Measurements from ENCODE around the gene SDC4. TPM values are rescaled to one million over a fixed set of nuclear protein-coding genes. Genes with fewer than 3 reads are reported as not detected.

SDC4 gene
- total RNA-seq, 1 experiment from 2014 or later, result 24.7 TPM

DNA sequence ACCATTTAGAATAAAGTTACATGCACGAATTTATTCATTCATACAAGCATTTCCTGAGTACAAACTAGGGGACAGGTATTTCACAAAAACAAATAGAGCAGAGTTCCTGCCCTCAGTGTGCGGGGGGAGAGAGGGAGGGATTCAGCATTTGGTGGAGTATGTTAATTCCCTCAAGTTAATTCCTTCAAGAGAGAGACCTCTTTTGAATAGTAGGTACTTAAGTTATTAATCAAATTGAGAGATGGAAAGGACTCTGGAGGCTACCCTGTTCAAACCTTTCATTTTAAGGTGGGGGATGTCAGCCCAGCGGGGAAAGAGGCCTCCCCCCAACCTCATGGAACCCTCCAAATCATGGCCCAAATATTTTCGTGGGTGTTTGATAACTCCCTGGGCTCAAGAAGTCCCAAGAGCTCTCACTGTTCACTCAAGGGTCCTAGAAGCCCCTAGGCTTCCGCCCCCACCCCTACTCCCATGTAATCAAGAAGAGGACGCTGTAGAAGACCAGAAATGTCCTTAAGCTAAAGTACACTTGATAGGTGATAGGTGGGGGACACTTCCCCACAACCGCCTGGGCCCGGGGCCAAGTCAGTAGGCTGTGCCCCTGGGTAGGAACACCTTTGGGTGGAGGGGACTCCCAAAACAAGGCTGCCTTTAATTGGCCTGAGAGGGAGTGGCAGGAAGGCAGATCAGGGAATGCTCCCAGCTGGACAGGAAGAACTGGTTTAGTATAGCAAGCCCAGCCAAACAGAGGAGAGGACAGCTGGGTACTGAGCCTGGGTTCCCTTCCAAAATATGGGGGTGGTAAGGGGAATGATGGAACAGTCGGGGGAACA lies 2.9 kb downstream of the SDC4 start:
- no peak for DNase-seq (ENCODE audit: low spot score)
- in situ Hi-C loops (cut with HindIII; ENCODE audit: low sequenced_read_pairs), result no loop called here

DNA sequence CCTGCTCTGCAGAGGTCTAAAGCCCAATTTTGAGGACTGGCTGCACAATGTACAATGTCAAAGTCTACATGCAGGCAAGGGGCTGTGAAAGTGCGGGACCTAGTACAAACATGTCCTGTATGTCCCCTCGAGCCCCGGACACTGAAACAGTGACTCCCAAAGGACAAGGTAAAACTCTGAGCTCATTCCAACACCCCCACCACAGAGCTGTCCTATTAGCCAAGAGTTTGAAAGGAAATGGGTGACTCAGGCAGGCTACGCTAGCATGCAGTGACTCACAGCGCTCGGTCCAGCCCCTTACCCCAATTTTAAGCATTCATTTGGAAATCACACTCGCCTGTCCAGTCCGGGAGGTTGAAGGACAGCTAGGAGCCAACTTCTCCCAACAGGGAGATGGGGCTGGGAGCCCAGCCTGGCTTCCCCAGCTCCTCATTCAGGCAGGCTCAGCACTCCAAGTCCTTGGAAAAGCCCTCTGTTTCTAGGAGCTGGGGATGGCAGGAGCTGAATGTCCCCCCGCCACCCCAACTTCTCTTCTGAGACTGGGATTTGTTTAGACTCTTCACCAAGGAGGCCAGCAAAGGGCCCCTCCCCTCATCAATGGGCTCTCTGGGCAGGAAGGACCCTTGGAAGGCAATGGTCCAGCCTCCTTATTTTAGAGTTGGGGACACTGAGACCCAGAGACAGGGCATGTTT lies 3.9 kb downstream of the SDC4 start:
- DNase-seq (ENCODE audit: low spot score), result no peak
- in situ Hi-C loops (cut with HindIII; ENCODE audit: low sequenced_read_pairs), result no loop called here

DNA sequence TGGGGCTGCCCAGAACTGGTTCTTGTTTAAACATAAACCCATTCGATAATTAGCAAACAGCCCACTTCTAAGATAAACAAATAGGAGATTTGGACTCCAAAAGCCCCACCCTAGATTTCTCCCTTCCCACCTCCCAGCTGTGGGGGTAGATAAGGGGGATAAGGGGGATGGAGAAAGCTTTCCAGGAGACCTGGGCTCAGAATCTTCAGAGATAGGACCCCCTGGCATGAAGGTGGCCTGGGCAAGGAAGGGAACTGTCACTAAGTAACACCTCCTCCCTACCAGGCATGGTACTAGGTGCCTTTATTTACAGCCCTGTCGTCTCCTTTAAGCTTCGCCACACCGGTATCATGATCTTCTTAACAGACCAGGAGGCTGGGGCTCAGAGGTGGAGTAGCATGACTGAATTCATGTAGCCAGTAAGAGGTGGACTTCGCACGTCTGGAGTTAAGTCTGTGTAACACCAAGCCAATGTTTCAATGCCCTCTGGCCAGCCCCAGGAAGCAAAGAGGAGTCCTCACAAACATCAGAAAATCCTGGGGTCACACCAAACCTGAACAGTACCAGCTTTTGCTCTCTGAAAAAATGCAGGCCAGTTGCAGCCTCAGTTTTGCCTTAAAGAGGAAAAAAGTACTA lies 4.6 kb downstream of the SDC4 start:
- DNase-seq (ENCODE audit: low spot score), result no peak
- in situ Hi-C loops (cut with HindIII; ENCODE audit: low sequenced_read_pairs), result no loop called here

- in situ Hi-C loops (cut with HindIII; ENCODE audit: low sequenced_read_pairs), result no loop called here
- DNase-seq (ENCODE audit: low spot score), result no peak
These were observed 5.2 kb downstream of the SDC4 start for GRCh38 chr20:45342855-45343531.

- peak; percentile 70 for DNase-seq (ENCODE audit: low spot score)
- in situ Hi-C loops (cut with HindIII; ENCODE audit: low sequenced_read_pairs), result no loop called here
These were observed 6.0 kb downstream of the SDC4 start for GRCh38 chr20:45341939-45342854.

DNA sequence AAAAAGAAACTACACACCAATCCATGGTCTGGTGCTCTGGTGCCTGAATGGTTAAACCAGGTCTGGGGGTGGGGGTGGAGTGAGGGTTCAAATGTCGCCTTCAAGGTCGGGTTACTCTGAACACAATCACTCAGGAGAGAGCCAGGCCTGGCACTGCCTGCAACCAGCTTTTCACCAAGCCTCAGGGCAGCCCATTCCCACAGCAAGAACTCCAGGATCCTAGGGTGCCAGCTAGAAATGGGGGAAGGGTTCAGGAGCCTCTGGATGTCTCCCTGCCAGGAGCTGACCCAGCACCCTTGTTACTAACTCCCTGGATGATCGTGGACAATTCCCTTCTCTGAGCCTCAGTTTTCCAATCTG lies 6.7 kb downstream of the SDC4 start:
- DNase-seq (ENCODE audit: low spot score), result no peak
- in situ Hi-C loops (cut with HindIII; ENCODE audit: low sequenced_read_pairs), result no loop called here

DNA sequence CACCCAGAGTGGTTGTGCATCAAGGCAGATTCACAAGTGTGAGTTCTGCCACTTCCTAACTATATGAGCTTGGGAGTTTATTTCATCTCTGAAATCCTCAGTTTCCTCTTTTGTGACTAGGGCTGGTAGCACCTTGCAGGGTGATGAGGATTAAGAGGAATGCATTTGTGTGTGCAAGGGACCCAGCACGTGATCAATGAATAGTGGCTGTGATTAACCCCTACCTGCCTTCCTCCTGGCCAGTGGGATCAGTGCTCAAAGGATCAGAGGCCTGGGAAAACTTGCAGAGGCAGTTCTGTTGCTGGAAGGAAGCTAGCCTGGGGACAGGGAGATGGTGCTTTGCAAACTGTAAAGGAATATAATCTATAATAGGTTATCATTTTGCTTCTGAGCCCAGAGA lies 7.3 kb downstream of the SDC4 start:
- in situ Hi-C loops (cut with HindIII; ENCODE audit: low sequenced_read_pairs), result no loop called here
- no peak for DNase-seq (ENCODE audit: low spot score)

DNA sequence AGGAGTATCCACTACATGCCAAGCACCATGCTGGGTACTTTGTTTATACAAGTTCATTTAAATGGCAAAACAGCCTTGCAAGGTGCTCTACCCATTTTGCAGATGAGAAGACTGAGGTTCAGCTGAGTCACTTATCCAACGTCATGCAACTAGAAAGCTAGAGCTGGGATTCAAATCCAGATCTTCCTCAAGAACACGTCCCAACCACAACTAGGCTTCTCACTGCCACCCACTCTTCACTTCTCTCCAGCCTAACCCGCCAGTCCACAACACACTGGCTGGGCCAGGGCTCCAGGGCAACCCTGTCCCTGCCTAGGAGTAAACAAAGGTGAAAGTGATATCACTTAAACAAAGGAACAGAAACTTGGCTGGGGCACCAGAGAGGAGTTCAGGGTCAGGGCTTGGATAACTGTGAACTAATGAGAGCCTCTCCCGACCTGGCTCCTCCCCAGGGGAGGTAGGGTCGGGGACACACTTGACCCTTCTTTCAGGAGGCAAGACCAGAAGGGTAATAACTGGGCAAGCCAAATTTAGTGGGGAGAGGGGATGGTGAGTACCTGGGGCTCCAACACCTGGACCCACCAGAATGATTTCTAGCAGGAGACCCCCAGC lies 7.9 kb downstream of the SDC4 start:
- no peak for DNase-seq (ENCODE audit: low spot score)
- in situ Hi-C loops (cut with HindIII; ENCODE audit: low sequenced_read_pairs), result no loop called here

GRCh38 chr20:45339799-45340198 lies 8.4 kb downstream of the SDC4 start:
- DNase-seq (ENCODE audit: low spot score), result no peak
- in situ Hi-C loops (cut with HindIII; ENCODE audit: low sequenced_read_pairs), result no loop called here

DNA sequence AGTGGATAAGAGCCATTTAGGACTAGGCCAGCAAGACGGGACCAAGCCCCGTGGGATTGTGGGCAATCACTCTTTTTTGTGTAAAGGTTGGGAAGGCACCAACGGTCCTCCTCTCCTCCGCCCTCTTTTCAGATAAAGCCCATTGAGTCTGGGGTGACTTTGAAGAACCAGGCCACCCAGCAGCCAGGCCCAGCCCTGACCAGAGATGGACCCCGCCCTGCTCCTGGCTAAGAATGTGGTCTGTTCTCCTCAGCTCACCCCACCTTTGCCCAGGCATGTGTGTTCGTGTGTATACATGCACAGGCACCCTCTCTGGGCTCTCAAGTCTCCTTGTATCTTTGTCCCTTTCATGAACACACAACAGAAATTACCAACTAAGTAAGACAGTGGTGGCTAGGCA lies 9.1 kb downstream of the SDC4 start:
- in situ Hi-C loops (cut with HindIII; ENCODE audit: low sequenced_read_pairs), result no loop called here
- DNase-seq (ENCODE audit: low spot score), result no peak

- DNase-seq (ENCODE audit: low spot score), result no peak
- in situ Hi-C loops (cut with HindIII; ENCODE audit: low sequenced_read_pairs), result no loop called here
These were observed 9.8 kb downstream of the SDC4 start for GRCh38 chr20:45338121-45339030.

DNA sequence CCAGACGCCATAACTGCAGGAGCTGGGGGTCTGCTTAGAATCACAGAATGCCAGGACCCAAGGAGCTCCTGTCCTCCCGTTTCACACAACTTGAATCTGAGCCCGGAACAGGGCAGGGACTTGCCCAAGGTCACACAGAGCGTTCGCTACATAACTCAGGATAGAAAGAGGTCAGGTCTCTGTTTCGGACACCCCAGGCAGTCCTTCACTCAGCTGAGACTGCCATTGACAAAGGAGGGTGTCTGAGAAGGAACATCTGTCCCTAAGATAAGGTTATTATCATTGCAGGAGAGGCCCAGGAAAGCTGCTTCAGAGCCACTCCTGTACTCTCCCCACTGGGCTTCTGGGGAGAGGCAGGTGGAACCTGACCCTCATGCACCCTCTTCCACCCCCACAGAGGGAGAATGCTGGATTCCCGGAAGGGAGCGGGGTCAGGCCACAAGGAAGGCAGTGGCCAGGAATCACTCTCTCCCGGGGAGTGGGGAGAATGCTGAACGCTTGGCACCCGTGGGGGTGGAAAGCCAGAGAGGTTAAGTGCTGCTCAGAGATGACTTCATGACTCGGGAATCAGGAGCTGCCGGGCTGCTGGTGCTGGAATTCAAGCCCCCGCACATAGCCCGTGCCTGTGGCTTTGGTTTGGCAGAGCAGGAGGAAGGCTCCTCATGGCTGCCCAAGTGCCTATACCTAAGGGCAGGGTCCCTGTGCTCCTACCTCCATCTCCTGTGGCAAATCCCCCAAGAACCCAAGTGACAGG lies 10.7 kb downstream of the SDC4 start:
- DNase-seq (ENCODE audit: low spot score), result no peak
- in situ Hi-C loops (cut with HindIII; ENCODE audit: low sequenced_read_pairs), result no loop called here

DNA sequence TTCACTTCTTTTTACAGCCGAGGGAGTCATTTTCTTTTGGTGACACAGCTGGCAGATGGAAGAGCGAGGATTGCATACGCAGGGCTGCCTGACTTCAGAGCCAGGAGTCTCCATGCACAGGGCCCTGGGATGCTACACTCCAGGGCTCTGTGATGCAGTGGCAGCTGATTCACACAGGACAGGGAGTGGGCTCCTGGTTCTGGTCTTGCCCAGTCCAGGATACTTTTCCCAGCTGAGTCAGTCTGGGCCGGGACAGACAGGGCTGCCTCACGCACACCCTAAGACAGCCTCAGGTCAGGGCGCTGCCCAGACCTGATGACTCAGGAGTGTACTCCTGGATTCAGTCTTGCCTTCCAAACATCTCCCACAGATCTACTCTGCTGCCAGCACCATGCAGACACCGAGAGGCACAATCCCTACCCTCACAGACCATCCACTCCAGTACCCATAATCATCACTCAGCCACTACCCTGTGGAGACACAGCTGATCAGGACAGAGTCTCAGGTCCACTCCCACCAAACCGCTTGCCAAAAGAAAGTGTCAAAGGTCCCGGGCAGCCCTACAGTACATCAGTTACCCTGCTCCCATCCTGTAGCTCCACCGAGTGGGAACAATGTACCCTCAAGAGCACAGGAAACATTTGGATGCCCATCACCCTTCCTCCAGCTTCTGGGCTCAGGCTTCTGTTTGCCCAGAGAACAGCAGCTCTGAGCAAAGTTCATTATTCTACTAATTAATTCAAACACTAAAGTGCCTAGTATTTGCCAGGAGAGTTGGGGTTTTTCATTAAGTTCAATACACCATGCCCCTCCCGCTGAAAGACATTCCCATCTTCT lies 11.5 kb downstream of the SDC4 start:
- in situ Hi-C loops (cut with HindIII; ENCODE audit: low sequenced_read_pairs), result no loop called here
- DNase-seq (ENCODE audit: low spot score), result no peak

DNA sequence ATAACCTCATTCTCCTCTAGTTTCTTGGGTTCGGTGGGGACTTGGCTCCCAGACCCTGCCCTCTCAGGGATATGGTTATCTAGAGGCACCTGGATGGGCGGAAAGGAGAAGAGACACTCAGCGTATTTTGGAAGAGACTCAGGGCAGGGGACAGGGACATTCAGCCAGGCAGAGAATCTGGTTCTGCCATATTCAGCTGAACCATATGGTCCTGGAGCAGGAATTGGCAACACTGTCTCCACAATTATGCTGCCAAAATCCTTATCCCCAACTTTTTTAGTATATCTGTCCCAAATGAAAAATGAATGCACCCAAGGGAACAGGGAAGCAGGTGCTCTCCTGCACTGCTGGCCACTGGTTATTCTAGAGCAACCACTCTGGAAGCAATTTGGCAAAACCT lies 17.7 kb downstream of the SDC4 start:
- in situ Hi-C loops (cut with HindIII; ENCODE audit: low sequenced_read_pairs), result no loop called here
- peak; percentile 91 for DNase-seq (ENCODE audit: low spot score)

GRCh38 chr20:45329497-45330319 lies 18.5 kb downstream of the SDC4 start:
- in situ Hi-C loops (cut with HindIII; ENCODE audit: low sequenced_read_pairs), result no loop called here

More at GRCh38 chr20:45329497-45330319, 18.5 kb downstream of the SDC4 start:
- no peak for DNase-seq (ENCODE audit: low spot score)

Measured in G401 (cell line).